GM19351 (cell line): Measurements from ENCODE around the gene ZNF800.
"Not testable (repeated sequence)": the region's sequence is repeated elsewhere in the genome, so short reads cannot be mapped to it uniquely, and the experiment has no call there.

ENCODE experiments used
- ATAC-seq: cut with Tn5 transposase; IDR thresholded peaks from one replicate; pipeline ENCODE4 v1.9.1; 2021; ENCODE audit warnings: mild to moderate bottlenecking, moderate library complexity; ENCODE audit not compliant: unreplicated experiment

ZNF800 gene, protein sequence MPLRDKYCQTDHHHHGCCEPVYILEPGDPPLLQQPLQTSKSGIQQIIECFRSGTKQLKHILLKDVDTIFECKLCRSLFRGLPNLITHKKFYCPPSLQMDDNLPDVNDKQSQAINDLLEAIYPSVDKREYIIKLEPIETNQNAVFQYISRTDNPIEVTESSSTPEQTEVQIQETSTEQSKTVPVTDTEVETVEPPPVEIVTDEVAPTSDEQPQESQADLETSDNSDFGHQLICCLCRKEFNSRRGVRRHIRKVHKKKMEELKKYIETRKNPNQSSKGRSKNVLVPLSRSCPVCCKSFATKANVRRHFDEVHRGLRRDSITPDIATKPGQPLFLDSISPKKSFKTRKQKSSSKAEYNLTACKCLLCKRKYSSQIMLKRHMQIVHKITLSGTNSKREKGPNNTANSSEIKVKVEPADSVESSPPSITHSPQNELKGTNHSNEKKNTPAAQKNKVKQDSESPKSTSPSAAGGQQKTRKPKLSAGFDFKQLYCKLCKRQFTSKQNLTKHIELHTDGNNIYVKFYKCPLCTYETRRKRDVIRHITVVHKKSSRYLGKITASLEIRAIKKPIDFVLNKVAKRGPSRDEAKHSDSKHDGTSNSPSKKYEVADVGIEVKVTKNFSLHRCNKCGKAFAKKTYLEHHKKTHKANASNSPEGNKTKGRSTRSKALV

DNA sequence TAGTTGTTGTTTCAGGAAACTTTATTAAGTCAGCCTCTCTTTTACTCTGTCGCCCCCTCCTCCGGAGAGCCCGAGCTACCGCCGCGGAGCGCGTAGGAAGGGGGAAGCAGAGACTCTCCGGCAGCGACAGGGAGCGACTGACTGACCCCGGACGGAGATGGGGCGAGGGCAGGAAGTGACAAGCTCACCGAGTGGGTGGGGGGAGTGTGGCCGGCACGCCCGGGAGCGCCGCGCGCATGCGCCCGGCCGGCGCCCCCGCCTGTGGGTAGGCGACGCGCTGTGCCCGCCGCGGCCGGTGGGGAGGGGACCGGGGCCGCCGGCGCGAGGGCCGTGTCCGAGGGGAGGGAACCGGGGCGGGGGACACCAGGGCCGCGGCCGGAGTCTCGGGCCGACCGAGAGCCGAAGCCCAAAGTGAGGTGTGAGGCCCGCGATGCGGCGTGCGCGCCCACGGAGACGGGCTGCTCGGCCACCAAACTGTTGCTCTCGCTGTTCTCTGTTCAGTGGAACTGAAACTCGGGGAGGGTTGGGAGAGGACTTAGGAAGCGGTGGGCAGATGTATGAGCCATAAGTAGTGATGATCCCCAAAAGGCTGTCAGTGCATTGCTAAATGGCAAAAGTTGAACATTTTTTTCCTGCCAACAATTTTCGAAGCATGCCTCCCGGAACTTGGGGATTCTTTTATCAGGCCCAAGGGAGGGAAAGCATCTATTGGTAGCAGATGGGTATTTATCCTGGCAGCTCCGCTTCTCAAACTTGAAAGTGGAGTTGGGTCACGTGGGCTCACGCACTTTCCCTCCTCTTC, at the start of gene ZNF800:
Gene ZNF800, minus strand, starts transcription at position 143 of the 802 bp plus-strand sequence. CDS start 1,151 bp downstream, outside the sequence.
- peak; percentile 70 for ATAC-seq

DNA sequence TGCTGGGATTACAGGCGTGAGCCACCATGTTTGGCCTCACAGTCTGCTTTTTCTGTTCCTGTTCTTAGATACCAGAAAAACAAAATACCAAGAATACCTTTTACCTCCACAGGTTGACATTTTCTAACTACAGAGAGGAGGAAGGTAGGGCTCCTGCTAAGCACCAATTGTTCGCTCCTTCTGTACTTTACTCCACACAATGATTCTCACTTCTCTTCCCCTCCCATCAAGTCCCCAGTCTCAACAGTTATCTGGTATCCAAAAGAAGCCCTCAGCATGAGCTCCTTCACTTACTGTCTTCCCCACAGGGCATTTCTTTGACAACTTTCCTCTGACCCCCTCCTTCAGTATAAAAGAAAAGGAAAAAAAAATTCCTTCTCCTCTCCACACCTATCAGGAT, 47.7 kb upstream of the ZNF800 start:
- no peak for ATAC-seq

DNA sequence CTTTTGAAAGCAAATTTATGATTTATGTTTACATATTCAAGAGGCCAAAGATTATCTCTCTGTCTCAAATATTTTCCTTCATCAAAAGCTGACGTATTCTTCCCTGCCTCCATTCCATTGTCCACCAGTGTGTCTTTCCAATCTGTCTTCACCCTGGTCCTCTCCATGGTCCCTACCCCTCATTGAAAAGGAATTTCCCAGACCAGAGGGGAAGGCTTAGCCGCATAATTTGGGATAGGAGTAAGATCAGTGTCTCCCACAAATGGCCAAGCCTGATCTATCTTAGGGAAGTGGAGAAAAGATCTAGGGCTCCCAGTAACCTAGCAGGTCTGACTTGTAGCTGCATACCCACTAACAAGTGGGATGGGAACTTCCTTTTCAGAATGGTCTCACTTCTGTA, 46.3 kb upstream of the ZNF800 start:
- no peak for ATAC-seq

DNA sequence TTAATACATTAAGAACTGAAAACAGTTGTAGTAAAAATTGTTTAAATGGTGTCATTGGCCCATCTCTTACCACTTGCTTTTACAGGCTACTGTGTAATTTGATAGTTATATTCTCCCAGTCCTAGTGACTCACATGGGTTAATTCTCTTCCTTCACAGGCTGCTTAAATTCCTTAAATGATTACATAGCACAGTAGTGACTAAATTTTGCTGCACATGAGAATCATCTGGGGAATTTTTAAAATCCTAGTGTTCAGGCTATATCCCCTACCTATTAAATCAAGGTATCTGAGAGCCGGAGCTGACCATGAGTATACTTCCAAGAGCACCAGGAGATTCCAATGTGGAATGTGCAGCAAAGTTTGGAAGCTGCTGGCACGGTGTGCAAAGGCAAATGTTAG, 45.3 kb upstream of the ZNF800 start:
- ATAC-seq: no peak

DNA sequence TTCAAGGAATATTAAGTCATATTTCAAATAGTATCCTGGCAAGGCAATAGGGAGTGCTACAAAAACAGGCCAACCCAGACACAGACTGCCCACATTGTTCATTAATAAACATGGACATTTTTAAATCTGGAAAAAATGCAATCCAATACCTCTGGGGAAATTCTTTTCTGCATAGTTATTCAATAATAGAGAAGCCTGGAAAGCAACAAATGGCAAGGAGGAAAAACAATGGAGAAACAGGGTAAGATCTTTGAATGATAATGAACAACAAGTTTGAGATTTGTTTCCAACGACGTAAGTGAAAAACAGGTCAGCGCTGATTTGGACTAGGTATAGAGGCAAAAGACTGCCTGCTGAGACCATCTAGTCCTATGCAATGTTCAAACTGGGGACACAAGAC, 44.7 kb upstream of the ZNF800 start:
- ATAC-seq: no peak

DNA sequence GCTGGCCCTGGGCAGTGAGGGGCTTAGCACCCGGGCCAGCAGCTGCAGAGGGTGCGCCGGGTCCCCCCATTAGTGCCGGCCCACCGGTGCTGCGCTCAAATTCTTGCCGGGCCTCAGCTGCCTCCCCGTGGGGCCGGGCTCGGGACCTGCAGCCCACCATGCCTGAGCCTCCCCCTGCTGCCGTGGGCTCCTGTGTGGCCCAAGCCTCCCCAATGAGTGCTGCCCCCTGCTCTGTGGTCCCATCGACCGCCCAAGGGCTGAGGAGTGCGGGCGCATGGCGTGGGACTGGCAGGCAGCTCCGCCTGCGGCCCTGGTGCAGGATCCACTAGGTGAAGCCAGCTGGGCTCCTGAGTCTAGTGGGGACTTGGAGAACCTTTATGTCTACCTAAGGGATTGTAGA, 36.8 kb upstream of the ZNF800 start:
- not testable (repeated sequence) for ATAC-seq

DNA sequence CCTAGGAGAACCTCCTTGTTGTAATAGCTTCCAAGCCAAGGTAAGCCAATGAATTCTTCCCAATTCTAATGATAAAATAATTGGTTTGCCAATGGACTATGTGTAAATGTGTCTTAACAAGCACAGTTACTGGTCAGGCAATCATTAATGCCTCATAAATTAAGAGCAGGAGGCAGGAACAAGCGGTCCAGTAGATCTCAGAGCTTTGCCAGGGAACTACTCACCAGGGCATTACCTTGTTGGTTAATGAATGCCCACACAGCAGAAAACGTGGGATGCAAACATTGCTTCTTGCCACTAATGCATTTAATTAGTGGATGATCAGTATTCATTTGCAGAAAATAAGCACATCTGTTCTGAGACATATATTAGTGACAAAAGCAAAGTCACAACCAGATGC, 26.7 kb upstream of the ZNF800 start:
- no peak for ATAC-seq

DNA sequence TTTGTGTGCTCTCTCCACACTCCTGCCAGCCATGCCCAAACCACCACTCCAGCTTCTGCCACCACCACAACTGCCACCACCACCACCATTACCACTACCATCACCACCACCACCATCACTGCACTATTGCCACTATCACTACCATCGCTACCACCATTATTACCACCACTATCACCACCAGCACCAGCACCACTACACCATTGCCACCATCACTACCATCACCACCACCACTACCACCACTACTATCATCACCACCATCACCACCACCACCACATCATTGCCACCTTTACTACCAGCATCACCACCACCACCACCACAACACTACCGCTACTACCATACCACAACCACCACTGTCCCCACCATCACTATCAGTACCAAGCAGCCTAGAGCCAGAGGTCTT, 26.0 kb upstream of the ZNF800 start:
- no peak for ATAC-seq

DNA sequence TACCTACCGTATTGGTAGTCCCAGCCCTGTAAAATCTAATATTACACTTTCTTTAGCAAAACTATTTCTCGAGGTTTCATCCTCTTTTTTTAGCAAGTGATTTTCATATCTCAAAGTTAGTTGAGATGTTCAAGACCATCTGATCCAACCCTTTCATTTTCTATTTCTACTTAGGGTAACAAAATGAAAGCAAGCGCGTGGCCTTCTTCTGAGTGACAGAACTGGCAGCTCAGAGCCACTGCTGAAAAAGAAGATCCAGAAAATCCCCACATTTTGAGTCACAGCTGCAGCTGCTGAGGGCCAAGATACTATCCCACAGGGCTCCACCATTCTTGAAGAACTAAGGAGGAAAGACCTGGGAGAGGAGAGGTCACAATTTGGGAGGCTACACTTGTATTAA, 24.8 kb upstream of the ZNF800 start:
- peak; percentile 75 for ATAC-seq

DNA sequence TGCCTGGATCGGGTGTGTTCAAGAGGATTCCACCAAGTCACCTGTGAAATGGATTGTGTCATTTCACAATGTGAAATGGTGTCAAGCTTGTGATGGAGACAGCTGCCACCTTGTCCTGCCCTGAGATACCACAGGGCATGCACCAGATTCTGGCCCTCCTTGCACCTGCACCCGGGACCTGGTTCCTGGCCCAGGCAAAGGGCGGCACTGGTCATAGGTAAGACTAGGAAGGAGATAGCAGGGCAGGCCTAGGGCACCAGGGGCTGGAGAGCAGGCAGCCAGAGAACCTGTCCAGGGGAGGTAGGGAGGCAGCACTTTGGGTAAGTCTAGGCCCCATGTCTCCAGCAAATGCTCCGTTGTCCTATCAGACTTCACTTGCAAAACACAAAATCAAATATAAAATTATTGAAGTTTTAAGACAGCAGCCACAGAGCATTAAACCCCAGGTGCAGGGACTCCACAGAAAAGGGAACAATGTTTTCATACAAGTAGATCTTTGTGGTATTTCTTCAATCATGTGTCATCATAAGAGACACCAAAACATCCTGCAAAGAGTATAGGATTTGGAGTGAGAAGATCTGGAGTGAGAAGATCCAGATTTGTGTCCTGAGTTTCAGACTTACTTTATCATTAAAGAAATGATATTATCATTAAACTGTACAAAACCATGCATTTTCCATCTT, 22.7 kb upstream of the ZNF800 start:
- ATAC-seq: no peak

DNA sequence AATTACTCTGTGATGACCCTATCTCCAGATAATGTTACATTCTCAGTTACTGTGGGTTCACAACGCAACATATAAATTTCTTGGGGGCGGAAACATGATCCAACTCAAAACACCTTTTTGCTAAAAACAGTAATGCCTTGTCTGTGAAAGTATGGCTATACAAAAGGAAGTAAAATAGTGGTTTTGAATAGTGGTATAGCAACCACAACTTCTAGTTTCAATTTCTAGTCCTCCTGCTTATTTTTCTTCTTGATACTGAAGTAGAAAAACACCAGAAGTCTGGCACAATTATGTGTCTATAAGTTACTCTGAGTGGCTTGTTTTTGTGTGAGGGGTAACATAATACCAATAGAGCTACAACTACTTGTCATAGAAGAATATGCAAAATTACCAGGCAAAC, 21.5 kb upstream of the ZNF800 start:
- ATAC-seq: peak; percentile 60

DNA sequence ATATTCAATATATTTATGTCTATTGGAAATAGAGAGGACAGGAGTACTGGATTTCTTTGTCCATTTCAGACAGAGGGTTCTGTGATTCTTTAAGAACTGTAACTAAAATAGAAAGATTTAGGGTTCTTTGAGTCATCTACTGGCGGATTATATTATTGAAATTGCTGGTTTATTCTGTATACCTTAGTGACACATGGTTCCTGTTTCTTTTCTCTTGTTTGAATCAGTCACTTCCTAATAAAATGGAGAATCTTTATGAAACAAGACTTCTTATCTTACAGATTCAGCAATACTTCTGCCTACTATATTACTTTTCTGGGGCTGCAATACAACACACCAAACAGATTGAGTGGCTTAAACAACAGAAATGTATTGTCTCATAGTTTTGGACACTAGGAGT, 20.8 kb upstream of the ZNF800 start:
- no peak for ATAC-seq

DNA sequence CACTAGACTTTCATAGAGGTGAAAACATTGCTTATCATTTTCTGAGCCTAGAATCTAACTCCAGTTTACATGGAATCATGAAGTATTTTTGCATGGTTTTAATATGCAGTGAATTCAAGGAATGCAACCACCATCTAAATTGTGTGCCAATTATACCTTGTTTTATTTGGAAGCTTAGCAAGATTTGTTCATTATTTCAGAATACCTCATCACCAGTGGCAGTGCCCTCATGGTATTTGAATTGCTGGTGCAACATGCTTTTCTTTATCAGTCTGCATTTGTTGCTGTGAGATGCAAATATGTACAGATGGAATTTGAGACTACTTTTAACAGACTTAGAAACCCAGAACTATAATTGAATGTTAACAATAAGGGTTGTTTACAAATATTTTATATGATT, 18.7 kb upstream of the ZNF800 start:
- no peak for ATAC-seq

DNA sequence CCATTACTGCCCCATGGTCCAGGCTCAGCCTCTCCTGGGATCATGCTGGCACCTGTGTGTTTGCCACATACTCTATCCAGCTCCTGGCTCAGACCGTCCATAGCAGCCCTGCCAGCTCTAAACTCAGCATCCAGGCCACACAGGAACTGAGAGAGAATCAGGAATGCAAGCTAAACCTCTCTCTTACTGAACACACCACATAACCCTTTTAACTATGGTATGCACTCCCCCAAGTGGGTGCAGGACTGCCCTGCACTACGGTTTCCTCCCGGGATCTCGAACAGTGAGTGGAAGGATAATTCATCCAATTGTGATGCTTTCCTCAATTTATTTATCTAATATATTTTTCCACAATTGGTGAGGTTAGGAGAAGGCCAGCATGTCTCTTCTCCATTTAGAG, 17.1 kb upstream of the ZNF800 start:
- no peak for ATAC-seq

DNA sequence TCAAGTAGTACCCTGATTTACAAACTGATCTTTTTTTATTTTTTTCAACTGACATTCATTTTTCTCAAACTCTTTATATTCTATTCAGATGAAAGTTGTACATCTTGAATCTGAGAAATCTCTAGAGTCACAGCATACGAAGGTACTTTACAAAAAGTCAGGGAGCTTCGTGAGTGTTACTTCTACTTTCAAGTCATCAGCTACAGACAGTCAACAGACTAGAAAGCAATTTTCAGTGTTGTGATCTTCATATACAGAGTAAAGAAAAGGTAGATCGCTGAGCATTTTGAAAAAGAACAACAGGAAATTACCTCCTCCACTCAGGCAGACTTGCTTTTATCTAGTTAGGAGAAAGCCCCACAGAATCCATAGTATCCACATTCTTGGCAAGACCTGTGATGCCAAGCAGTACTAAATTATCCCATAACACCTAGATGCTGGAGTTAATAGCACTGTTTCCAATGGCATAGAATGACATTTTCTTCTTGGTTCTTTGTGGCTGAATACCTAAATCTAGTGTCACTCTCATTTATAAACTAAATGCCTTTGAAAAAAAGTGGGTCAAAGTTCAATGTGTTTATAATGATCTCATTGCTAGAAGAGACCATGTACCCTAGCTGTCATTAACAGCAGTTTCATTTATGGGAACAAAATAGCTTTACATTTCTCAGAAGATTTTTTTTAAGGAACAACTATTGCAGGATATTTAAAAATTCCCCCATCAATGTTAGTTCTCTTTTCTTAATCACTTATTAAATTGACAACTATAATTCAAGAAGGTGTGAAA, 12.0 kb upstream of the ZNF800 start:
- peak; percentile 82 for ATAC-seq

DNA sequence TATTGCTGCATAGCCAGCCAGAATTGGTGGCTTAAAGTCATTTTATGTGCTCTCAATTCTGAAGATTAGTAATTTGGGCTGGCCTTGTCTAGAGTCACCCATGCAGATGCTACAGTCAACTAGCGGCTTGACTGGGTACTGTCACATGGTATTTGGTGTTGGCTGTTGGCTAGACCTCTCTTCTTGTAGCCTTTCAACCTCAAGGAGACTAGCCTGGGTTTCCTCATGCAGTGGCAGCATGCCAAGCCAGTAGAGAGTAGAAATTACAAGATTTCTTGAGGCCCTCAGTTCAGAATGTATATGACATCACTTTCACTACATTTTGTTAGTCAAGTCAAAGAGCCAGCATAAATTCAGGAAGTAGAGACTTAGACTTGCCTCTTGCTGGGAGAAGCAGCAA, 3.7 kb upstream of the ZNF800 start:
- ATAC-seq: peak; percentile 26

DNA sequence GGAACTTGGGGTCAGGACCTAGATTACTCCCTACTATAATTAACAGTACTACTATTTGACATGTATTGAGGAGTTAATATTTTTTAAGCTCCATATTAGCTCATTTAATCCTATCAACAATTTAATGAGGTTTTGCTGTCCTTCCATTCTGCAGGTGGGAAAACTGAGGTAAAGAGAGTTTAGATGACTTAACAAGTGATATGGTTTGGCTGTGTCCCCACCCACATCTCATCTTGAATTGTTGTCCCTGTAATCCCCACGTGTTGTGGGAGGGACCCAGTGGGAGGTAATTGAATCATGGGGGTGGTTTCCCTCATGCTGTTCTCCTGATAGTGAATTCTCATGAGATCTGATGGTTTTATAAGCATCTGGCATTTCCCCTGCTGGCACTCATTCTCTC, 2.6 kb upstream of the ZNF800 start:
- ATAC-seq: not testable (repeated sequence)

DNA sequence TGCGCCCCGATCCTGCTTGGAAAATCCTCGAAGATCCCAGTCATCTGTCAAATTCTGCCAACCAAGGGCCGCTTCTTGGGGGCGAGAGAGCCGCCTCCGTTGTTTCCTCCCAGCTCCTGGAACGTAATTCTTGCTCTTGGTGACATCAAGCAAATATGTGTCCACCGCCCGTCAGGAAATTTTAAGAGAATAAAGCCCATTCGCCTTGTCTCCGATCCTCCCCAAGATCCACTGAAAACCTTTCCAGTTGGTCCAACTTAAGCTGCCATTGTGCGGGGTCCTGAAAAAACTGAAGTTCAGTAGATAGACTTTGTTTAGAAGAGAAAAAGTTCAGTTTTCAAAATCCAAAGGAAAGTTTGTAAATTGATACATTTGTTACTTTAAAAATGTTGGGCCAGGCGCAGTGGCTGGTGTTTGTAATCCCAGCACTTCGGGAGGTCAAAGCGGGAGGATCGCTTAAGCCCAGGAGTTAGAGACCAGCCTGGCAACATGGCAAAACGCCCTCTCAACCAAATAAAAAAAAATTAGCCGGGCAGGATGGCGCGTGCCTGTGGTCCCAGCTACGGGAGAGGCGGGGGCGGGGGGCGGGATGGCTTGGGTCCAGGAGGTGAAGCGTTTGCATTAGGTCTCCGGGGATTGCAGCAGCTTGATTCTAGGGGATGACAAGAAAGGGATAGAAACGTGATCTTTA, 1.0 kb upstream of the ZNF800 start:
- ATAC-seq: no peak

DNA sequence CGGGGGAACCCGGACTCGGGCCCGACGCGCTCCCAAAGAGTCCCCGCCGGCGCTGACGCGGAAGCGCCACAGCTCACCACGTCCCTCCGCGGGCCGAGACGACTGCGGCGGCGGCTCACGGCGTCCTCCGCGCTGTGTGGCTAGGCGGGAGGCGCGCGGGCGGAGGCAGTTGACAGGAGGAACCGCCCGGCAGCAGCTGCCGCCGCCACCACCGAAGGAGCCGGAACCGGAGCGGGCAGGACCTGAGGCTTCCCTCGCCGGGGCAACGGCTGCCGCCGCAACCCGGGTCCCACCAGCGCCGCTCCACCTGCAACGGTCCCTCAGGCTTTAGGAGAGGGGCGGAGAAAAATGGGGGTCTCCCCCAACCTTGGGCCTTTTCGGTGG, 334 bp downstream of the ZNF800 start:
- ATAC-seq: peak; percentile 37
